Measurements from ENCODE around the gene AUTS2. TPM values are rescaled to one million over a fixed set of nuclear protein-coding genes. Genes with fewer than 3 reads are reported as not detected.
A peak's percentile ranks its signal among the peaks of the same experiment; 100 is the strongest.

The AUTS2 gene
- total and polyA plus RNA-seq, 11 donors, result 3.4 to 14.0 (median 7.3) TPM

GRCh38 chr7:70143075-70144044, 545.1 kb downstream of the AUTS2 start:
- H3K4me3 ChIP-seq, result no peak overlapping the region
- no peaks in the 10 kb centered on the region for H3K27me3 ChIP-seq
- no peak overlapping the region for H3K27ac ChIP-seq
- no peak for DNase-seq
- 80 to 85% (median 81%) methylated on average over 5 of the region's 5 CpGs for WGBS, 4 donors
- ATAC-seq, result peak in 2 of 4 donors; percentile 45 to 79
- intact Hi-C loops (cut with DNase I), result no loop called here
- H3K4me1 ChIP-seq, result no peaks in the 10 kb centered on the region
- no peaks in the 10 kb centered on the region for H3K36me3 ChIP-seq
- H3K9me3 ChIP-seq, result no peaks in the 10 kb centered on the region
- TF ChIP-seq POLR2A (IDR thresholded peaks at IDR 0.05) (no peak), CTCF (IDR thresholded peaks at IDR 0.05) (no peak)

DNA sequence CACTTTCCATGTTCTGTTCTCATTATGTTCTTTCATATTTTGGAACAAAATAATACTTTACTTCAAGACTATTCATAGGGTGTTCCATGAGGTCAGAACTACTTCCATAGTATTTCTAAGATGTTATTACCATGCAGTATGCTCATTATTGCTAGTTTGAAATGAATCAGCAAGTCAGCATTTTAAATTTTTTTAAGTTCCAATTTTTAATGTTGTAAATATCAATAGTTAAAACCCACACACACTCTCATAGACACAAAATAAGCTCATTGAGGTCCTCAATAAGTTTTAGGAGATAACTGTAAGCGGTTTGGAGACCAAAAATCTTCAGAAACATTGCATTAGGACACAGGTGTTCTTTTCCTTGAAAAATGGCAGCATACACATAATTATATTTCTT, 550.7 kb downstream of the AUTS2 start:
- intact Hi-C loops (cut with DNase I), result loop anchor here in 1 of 10 donors (5.0 kb wide), 1 partner anchor 92 kb away; no protein-coding TSS in a partner anchor
- DNase-seq (no peak), ATAC-seq (no peak)
- Histone ChIP-seq H3K27me3 (no peaks in the 10 kb centered on the region), H3K36me3 (no peaks in the 10 kb centered on the region), H3K4me3 (no peak overlapping the region), H3K27ac (no peak overlapping the region), H3K9me3 (peaks cover 0 to 18% (median 8%) of the 10 kb centered on the region in 12 donors), H3K4me1 (no peaks in the 10 kb centered on the region)
- TF ChIP-seq POLR2A (IDR thresholded peaks at IDR 0.05) (no peak), CTCF (IDR thresholded peaks at IDR 0.05) (no peak)
- WGBS, 4 donors, result 97 to 100% (median 98%) methylated on average over 1 of the region's 1 CpG

DNA sequence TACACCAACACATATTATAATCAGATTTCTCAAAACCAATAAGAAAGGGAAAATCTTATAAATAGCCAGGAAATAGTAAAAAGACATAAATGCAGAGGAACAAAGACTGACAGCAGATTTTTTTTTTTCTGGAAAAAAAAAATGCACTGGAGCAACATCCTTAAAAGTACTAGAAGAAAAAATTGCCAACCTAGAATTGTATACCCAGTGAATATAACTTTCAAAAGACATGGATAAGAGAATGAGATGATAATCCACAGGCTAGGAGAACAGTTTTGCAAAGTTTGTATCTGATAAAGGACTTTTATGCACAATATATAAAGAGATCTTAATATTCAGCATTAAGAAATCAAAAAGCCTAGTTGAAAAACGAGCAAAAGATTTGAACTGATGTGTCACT, 554.0 kb downstream of the AUTS2 start:
- TF ChIP-seq POLR2A (IDR thresholded peaks at IDR 0.05) (no peak), CTCF (IDR thresholded peaks at IDR 0.05) (no peak)
- peaks cover 0 to 18% (median 8%) of the 10 kb centered on the region in 12 donors for H3K9me3 ChIP-seq
- intact Hi-C loops (cut with DNase I), result loop anchor here in 1 of 10 donors (10.0 kb wide), 1 partner anchor 108 kb away; no protein-coding TSS in a partner anchor
- H3K4me1 ChIP-seq, result no peaks in the 10 kb centered on the region
- no peaks in the 10 kb centered on the region for H3K27me3 ChIP-seq
- 95 to 98% (median 97%) methylated on average over 1 of the region's 1 CpG for WGBS, 4 donors
- DNase-seq, result no peak
- H3K36me3 ChIP-seq, result no peaks in the 10 kb centered on the region
- no peak overlapping the region for H3K4me3 ChIP-seq
- no peak overlapping the region for H3K27ac ChIP-seq
- no peak for ATAC-seq

- Histone ChIP-seq H3K27me3 (no peaks in the 10 kb centered on the region), H3K27ac (no peak overlapping the region), H3K4me1 (no peaks in the 10 kb centered on the region), H3K9me3 (peaks cover 0 to 18% (median 8%) of the 10 kb centered on the region in 12 donors), H3K36me3 (no peaks in the 10 kb centered on the region), H3K4me3 (no peak overlapping the region)
- TF ChIP-seq CTCF (IDR thresholded peaks at IDR 0.05), result no peak
- TF ChIP-seq POLR2A (IDR thresholded peaks at IDR 0.05), result no peak
- DNase-seq (no peak), ATAC-seq (no peak)
- WGBS, 4 donors, result 75 to 91% (median 88%) methylated on average over 1 of the region's 1 CpG
- intact Hi-C loops (cut with DNase I), result loop anchor here in 1 of 10 donors (10.0 kb wide), 1 partner anchor 109 kb away; no protein-coding TSS in a partner anchor
These were observed 555.7 kb downstream of the AUTS2 start for GRCh38 chr7:70153933-70154332.
